Stromal cell of bone marrow (primary cell): ENCODE results near the gene MRPL58.
"Not testable (repeated sequence)": the region's sequence is repeated elsewhere in the genome, so short reads cannot be mapped to it uniquely, and the experiment has no call there.

Source experiments
- DNase-seq: peaks from one replicate; pipeline ENCODE4 v3.0.0-alpha.2; 2012; ENCODE audit warnings: low read depth

The MRPL58 gene

DNA sequence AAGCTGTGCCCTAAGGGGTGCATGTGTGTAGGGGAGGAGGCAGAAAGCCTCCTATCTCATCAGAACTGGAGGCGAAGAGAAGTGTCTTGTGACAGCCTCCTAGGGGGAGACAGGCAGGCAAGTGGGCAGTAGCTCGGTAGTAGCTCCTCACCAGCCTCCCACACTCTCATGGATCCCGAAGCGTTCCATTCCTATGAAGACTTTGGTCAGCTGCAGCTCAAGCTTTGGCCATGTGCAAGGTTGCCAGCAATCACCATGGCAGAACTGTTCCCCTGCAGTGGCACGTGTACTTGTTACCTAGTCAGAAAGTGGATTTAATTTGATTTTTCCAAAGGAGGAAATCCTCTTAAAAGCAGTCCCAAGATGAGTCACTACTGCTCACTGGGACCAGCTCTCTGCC lies 6.7 kb downstream of the MRPL58 start:
- no peak for DNase-seq

DNA sequence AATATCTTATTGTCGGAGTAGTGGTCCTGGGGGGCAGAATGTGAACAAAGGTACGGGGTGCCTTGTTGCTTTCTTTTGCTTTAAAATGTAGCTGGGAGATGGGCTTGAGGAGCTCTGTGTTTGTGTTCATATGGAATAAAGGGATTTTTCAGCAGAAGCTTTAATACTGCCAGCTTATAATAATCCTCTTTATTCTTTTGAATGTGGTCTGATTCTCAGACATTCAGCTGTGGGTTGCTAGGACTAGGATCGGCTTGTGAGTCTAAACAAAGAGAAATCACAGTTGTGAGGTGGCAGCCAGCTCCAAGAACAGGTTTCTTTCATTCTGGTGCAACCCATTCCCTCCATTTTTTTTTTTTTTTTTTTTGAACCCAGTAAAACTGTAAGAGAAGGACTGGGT lies 7.2 kb downstream of the MRPL58 start:
- no peak for DNase-seq

- DNase-seq = no peak
Measured at GRCh38 chr17:75020331-75021110, 8.1 kb downstream of the MRPL58 start.

GRCh38 chr17:75024686-75025397 lies 12.4 kb downstream of the MRPL58 start:
- no peak for DNase-seq

DNA sequence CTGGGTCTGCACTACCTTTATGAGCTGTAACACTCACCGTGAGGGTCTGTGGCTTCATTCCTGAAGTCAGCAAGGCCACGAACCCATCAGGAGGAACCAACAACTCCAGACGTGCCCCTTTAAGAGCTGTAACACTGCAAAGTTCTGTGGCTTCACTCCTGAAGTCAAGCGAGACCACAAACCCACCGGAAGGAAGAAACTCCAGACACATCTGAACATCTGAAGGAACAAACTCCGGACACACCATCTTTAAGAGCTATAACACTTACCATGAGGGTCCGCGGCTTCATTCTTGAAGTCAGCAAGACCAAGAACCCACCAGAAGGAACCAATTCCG lies 12.9 kb downstream of the MRPL58 start:
- not testable (repeated sequence) for DNase-seq

DNA sequence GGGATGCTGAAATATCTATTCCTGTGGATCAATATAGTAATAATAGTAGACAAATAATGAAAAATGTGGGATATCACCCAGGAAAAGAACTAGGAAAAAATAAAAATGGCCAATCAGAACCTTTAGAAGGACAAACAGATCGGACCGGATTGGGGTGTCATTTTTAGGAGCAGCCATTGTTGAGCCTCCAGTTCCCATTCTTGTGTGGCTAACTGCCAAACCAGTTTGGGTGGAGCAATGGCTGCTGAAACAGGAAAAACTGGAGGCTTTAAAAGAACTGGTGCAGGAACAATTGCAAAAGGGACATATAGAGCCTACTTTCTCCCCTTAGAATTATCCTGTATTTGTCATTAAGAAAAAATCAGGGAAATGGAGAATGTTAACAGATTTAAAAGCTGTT lies 14.2 kb downstream of the MRPL58 start:
- not testable (repeated sequence) for DNase-seq

DNA sequence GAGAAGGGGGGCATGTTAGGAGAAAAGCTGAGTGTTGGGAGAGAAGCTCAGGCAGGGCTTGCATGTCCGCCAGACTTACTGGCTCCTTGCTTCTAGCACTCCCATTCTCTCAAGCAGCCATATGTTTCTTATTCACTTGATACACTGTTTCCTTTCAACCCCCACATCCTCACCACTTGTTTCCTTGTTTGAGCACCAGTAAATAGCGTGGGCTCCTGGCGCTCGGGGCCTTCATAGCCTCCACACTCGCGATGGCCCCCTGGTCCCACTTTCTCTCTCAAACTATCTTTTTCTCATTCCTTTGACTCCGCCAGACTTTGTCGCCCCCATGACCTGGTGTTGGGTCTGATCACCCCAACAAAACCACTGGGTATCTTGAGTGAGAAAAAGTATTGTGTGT lies 17.7 kb downstream of the MRPL58 start:
- DNase-seq = no peak

DNA sequence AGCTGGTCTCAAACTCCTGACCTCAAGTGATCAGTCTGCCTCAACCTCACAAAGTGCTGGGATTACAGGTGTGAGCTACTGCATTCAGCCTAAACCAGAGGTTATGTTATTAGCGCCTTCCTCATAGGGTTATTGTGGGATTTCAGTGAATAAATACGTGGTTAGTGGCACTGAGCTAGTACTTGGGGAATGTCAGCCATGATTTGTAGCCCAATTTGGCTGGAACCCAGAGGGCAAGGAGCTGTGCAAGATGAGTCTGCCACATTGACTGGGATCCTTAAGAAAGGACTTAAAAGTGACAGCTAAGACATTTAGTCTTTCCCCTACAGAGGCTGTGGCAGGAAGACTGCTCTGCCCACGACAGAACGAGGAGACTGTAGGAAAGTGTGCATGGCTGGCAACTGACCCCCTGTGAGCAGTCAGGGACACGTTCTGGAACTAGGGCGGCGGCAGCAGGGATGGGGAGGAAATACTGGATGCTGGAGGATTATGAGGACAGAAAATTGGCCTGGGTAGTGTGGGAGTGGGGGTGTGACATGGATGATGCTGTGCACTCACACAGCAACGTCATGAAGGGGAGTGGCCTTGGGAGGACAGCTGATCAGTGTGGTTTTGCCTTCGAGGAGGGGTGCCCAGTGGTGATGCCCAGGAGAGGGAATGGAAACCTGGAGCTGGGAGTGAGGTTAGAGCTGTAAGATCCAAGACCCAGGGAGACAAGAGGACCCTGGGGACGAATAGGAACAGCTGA lies 19.7 kb downstream of the MRPL58 start:
- peak; percentile 92 for DNase-seq

DNA sequence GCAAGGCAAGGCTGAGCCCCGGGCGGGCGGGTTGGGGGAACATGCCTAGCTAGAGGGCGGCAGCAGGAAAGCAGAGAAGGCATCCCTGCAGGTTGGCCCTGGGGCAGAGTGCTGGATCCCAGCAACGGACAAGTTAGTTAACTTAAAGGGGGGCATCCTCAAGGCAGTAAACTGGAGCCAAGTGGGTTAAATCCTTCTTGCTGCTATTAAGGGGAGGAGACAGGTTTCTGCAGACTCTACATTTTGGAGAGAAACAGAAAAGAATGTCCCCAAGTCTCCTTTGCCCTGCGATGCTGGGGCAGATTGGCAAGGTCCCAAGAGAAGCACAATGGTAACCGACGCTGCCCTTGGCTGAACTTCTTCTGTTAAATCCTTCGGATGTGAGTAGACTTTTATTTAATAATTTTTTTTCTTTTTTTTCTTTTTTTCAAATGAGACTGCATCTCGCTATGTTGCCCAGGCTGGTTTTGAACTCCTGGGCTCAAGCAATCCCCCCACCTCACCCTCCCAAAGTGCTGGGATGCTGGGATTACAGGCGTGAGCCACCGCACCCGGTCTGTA lies 20.3 kb downstream of the MRPL58 start:
- no peak for DNase-seq

DNA sequence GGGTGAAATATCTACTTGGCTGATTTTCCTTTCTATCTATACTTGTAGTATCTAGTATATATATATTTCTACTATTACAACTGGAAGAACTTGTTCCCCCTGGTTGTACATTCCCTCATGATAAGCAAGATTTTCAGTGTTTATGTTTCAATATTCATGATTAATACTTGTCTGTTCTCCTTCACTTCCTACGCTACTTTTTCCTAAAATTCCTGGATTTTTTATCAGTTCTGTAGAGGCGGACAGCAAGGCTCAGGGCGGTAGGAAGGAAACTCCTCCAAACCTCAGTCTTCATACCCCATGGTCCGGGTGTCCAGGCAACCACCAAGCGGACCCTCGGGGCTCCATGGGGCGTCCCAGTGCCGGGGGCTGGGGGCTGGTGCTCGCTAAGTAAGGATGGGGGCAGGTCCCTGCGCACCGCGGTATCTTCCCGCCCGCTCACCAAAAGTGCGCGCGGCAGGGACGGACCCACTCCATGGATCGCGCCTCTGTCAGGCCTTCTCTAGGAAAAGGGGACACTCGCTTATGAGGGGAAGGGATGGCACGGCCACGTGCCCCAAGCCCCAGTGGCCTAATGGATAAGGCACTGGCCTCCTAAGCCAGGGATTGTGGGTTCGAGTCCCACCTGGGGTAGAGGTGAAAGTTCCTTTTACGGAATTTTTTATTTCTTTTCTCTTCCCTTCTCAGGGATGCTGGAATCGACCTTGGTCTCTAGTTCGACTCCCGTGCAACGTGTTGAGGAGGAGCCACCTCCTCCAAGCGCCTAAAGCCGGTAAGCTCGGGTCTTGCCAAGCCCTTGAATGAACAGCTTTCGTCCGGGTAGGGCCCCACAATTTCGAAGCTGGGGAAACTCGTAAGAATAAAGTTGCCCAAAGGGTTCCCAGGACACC lies 21.1 kb downstream of the MRPL58 start:
- peak; percentile 74 for DNase-seq

- DNase-seq = peak; percentile 74
Measured at GRCh38 chr17:75034236-75034908, 21.9 kb downstream of the MRPL58 start.

- DNase-seq = peak; percentile 71
Measured at GRCh38 chr17:75036643-75037268, 24.3 kb downstream of the MRPL58 start.

DNA sequence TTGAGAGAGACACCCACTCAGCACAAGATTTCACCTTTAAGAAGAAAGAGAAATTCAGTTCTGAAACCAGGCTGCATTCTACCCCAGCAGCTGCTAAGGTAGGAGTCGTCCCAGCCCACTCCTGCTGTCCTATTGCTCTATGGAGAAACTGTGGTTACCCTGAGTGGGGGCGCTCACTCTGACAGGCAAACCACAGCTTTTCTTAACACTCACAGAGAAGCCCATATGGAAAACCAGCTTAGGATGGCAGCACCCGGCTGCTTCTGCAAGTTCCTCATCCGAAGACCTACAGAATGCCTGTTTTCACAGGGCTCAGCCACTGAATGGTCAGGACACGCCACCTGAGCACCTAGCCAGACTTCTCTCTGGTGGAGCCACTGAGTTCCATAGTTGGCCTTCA lies 26.8 kb downstream of the MRPL58 start:
- DNase-seq = no peak

DNA sequence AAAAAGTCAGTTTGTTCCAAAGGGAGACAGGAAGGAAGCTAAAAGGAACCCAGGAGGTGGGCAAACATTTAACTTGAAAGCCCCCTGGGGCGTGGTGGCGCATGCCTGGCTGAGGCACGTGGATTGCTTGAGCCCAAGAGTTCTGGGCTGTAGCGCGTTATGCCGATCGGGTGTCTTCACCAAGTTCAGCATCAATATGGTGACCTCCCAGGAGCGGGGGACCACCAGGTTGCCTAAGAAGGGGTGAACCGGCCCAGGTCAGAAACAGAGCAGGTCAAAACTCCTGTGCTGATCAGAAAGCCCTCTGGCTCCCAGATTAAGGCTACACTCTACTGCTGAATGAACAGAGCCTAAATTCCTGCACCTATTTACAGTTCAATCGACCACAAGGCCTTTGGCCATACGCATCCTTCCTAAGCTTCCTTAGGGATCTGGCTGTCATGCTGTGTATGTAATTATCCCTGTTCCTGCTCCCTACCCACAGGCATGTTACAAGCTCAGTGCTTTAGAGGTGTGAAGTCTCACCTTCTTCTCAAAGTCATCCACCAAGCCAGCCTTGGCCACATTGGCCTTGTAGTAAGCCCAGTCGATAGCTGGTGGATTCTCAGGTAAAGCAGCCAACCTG lies 29.3 kb downstream of the MRPL58 start:
- DNase-seq = no peak

DNA sequence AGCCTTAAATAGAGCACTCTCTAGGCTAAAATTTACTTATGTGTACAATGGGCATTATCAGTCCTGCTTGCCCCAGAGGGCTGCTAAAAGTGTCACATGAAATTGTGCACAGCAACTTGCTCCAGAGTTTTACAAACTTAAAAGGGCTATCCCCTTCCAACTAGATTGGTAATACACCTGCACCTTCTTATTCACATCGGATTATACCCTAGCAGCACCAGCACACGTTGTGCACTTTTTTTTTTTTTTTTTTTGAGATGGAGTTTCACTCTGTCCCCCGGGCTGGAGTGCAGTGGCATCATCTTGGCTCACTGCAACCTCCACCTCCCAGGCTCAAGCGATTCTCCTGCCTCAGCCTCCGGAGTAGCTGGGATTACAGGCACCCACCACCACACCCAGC lies 31.3 kb downstream of the MRPL58 start:
- not testable (repeated sequence) for DNase-seq

GRCh38 chr17:75044716-75045115 lies 32.2 kb downstream of the MRPL58 start:
- no peak for DNase-seq

DNA sequence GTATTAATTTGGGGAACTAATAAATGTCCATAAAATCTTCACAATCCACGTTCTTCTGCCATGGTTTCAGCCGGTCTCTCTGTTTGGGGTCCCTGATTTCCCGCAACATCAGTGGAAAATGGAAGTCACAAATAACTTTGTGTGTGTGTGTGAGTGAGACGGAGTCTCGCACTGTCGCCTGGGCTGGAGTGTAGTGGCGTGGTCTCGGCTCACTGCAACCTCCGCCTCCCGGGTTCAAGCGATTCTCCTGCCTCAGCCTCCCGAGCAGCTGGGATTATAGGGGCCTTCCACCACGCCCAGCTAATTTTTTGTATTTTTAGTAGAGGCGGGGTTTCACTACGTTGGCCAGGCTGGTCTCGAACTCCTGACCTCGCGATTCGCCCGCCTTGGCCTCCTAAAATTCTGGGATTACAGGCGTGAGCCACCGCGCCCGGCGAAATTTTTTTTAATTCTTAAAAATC lies 33.5 kb downstream of the MRPL58 start:
- DNase-seq = not testable (repeated sequence)

- DNase-seq = peak; percentile 95
Measured at GRCh38 chr17:75046407-75047289, 34.2 kb downstream of the MRPL58 start, which contains the start of the genes ATP5PD and KCTD2. TSS of gene ATP5PD (minus strand) at chr17:75046969. CDS start at chr17:75042650, 4,319 bp downstream. TSS of gene KCTD2 (plus strand) at chr17:75047225. CDS start at chr17:75047251, 26 bp downstream.
